Stromal cell of bone marrow (primary cell): ENCODE measurements around the gene NOXA1.

Experiments
- DNase-seq: peaks from one replicate; pipeline ENCODE4 v3.0.0-alpha.2; 2012; ENCODE audit warnings: low read depth

The NOXA1 gene

GRCh38 chr9:137482094-137482781 lies 59.0 kb downstream of the NOXA1 start:
- DNase-seq, result peak; percentile 61
